NCI-H2171 (cell line): ENCODE data around the gene SCGB1A1.

ENCODE experiments used
- DNase-seq: peaks from one replicate; lab custom pipeline; 2025; lab: John Stamatoyannopoulos, UW

SCGB1A1 gene

GRCh38 chr11:62450543-62451240 is 31.9 kb downstream of the SCGB1A1 start:
- DNase-seq: no peak

- DNase-seq: no peak
These were observed 32.4 kb downstream of the SCGB1A1 start for GRCh38 chr11:62451241-62451621.

- DNase-seq: no peak
These were observed 33.4 kb downstream of the SCGB1A1 start for GRCh38 chr11:62452261-62452660.

GRCh38 chr11:62452839-62453468 is 34.1 kb downstream of the SCGB1A1 start:
- no peak for DNase-seq

- no peak for DNase-seq
These were observed 37.8 kb downstream of the SCGB1A1 start for GRCh38 chr11:62456630-62457029.

GRCh38 chr11:62457478-62457877 is 38.6 kb downstream of the SCGB1A1 start:
- no peak for DNase-seq

GRCh38 chr11:62458212-62459002 is 39.6 kb downstream of the SCGB1A1 start:
- no peak for DNase-seq

- no peak for DNase-seq
These were observed 40.2 kb downstream of the SCGB1A1 start for GRCh38 chr11:62459080-62459479.

GRCh38 chr11:62461740-62462507 is 43.1 kb downstream of the SCGB1A1 start:
- no peak for DNase-seq

GRCh38 chr11:62462508-62462892 is 43.7 kb downstream of the SCGB1A1 start:
- no peak for DNase-seq

GRCh38 chr11:62463121-62463542 is 44.3 kb downstream of the SCGB1A1 start:
- DNase-seq: no peak

- DNase-seq: no peak
These were observed 45.8 kb downstream of the SCGB1A1 start for GRCh38 chr11:62464655-62465054.

GRCh38 chr11:62466444-62466843 is 47.6 kb downstream of the SCGB1A1 start:
- no peak for DNase-seq

GRCh38 chr11:62468577-62468976 is 49.7 kb downstream of the SCGB1A1 start:
- DNase-seq: no peak

- no peak for DNase-seq
These were observed 52.8 kb downstream of the SCGB1A1 start for GRCh38 chr11:62471603-62472002.

- no peak for DNase-seq
These were observed 53.4 kb downstream of the SCGB1A1 start for GRCh38 chr11:62472063-62472884.
